ENCODE results near the gene PARS2.

PARS2 gene

GRCh38 chr1:54736685-54737084 is 27.6 kb downstream of the PARS2 start:
- no peak for DNase-seq (ENCODE audit: low spot score)

- no peak for DNase-seq (ENCODE audit: low spot score)
Measured at GRCh38 chr1:54728027-54728426, 36.3 kb downstream of the PARS2 start.

- no peak for DNase-seq (ENCODE audit: low spot score)
Measured at GRCh38 chr1:54724771-54725170, 39.6 kb downstream of the PARS2 start.

GRCh38 chr1:54723985-54724384 is 40.3 kb downstream of the PARS2 start:
- no peak for DNase-seq (ENCODE audit: low spot score)

GRCh38 chr1:54721719-54722118 is 42.6 kb downstream of the PARS2 start:
- no peak for DNase-seq (ENCODE audit: low spot score)

- DNase-seq (ENCODE audit: low spot score), result no peak
Measured at GRCh38 chr1:54716299-54717047, 47.9 kb downstream of the PARS2 start.

- DNase-seq (ENCODE audit: low spot score), result peak; percentile 82
Measured at GRCh38 chr1:54715493-54716298, 48.6 kb downstream of the PARS2 start, which contains the start of gene TTC4. Gene TTC4, plus strand, starts transcription at chr1:54715861. Its CDS starts 48 bp downstream, at chr1:54715909.

GRCh38 chr1:54714881-54715492 is 49.3 kb downstream of the PARS2 start:
- no peak for DNase-seq (ENCODE audit: low spot score)

GRCh38 chr1:54711536-54711935 is 52.8 kb downstream of the PARS2 start:
- DNase-seq (ENCODE audit: low spot score), result no peak

- DNase-seq (ENCODE audit: low spot score), result no peak
Measured at GRCh38 chr1:54710841-54711240, 53.5 kb downstream of the PARS2 start.

GRCh38 chr1:54710434-54710833 is 53.9 kb downstream of the PARS2 start:
- DNase-seq (ENCODE audit: low spot score), result no peak

GRCh38 chr1:54709547-54710292 is 54.6 kb downstream of the PARS2 start:
- no peak for DNase-seq (ENCODE audit: low spot score)

GRCh38 chr1:54708385-54708784 is 55.9 kb downstream of the PARS2 start:
- no peak for DNase-seq (ENCODE audit: low spot score)
